Measurements from ENCODE around the gene TBC1D23. TPM values are rescaled to one million over a fixed set of nuclear protein-coding genes. Genes with fewer than 3 reads are reported as not detected.
"Not testable (repeated sequence)": the region's sequence is repeated elsewhere in the genome, so short reads cannot be mapped to it uniquely, and the experiment has no call there.

Gene TBC1D23
- total RNA-seq, 1 donor, result 76.4 TPM

DNA sequence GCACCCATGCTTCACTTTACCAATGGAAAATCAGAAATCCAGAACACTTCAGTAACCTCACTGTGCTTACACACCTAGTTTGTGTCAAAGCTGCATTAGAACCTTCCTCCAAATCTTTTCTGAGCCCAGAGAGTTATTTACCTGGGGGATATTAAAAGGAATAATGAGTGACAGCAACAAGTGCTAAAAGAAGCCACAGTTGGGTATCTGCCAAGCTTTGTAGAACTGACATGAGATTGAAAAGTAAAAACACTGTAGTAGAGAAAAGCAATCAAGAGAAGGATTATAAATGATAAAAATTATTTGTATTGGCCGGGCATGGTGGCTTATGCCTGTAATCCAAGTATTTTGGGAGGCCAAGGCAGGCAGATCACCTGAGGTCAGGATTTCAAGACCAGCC is 8.8 kb upstream of the TBC1D23 start:
- TF ChIP-seq, protein P1, sequence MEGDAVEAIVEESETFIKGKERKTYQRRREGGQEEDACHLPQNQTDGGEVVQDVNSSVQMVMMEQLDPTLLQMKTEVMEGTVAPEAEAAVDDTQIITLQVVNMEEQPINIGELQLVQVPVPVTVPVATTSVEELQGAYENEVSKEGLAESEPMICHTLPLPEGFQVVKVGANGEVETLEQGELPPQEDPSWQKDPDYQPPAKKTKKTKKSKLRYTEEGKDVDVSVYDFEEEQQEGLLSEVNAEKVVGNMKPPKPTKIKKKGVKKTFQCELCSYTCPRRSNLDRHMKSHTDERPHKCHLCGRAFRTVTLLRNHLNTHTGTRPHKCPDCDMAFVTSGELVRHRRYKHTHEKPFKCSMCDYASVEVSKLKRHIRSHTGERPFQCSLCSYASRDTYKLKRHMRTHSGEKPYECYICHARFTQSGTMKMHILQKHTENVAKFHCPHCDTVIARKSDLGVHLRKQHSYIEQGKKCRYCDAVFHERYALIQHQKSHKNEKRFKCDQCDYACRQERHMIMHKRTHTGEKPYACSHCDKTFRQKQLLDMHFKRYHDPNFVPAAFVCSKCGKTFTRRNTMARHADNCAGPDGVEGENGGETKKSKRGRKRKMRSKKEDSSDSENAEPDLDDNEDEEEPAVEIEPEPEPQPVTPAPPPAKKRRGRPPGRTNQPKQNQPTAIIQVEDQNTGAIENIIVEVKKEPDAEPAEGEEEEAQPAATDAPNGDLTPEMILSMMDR (IDR thresholded peaks at IDR 0.05; ENCODE audit: insufficient read depth, low read length), result no peak
- no peak for DNase-seq (ENCODE audit: low read depth)

DNA sequence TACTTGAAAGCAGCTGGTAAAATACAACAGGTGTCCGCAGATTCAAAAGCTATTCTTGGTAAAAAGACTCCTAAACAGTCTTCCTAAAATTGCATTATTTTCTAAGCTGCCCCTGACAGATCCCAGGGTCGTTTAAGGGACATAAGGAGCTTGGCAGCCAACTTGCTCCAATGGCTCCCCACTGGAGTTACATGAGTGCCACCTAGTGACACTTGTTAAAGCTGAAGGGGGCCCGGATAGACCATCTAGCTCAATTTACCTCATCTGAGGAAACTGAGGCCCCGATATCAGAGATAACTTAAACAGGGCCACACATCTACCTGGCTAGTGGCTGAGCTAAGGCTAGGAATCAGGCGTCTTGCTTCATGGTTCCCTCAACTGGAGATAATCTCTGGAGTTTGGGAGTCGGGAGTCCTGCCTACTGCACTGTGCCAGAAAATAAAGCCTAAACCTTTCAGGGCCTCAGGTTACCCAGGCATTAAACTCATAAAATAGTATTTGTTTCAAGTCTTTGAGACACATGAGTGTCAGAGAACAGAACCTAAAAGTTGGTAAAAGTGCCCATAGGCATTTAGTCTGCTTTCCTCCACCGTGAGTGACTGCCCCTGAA is 6.5 kb upstream of the TBC1D23 start:
- H3K4me3 ChIP-seq (ENCODE audit: low read depth, low read length), result no peak overlapping the region
- DNase-seq (ENCODE audit: low read depth), result peak; percentile 83
- TF ChIP-seq, protein P1 (IDR thresholded peaks at IDR 0.05; ENCODE audit: insufficient read depth, low read length), result peak; percentile 78

More for the DNA sequence above, 8.8 kb upstream of the TBC1D23 start:
- no peak overlapping the region for H3K4me3 ChIP-seq (ENCODE audit: low read depth, low read length)

DNA sequence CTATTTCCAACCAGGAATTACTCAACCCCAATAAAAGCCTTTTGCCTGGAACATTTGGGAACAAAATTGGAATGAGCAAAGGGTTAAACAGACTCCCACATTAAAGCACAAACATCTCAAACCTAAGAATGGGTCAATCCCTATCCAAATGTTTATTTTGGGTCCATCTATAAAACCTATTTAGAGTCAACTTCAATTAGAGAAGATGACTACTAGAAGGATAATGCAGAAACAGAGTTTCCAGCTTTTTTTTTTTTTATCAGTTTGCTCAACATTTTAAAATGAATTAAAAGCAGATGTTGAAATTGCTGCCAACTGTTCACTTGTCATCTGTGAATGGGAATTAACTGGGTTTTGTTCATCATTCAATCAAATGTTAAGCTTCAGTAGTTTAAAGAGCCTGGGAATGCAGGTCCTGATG is 4.1 kb upstream of the TBC1D23 start:
- H3K4me3 ChIP-seq (ENCODE audit: low read depth, low read length), result no peak overlapping the region
- DNase-seq (ENCODE audit: low read depth), result peak; percentile 69
- TF ChIP-seq, protein P1 (IDR thresholded peaks at IDR 0.05; ENCODE audit: insufficient read depth, low read length), result no peak

DNA sequence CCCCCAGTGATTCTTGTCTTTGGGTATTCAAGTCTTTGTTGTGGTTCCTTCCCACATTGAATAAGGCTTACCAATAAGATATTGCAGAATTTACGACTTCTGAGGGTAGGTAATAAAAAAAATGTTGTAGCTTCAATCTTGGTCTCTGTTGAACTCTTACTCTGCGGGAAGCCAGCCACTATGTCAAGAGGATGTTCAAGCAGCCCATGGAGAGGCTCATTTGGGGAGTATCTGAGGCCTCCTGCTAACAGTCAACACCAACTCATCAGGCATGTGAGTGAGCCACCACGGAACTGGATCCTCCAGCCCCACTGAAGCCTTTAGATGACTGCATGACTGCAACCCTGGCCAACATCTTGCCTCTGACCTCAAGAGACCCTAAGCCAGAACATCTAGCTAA is 3.2 kb upstream of the TBC1D23 start:
- TF ChIP-seq, protein P1 (IDR thresholded peaks at IDR 0.05; ENCODE audit: insufficient read depth, low read length), result no peak
- no peak overlapping the region for H3K4me3 ChIP-seq (ENCODE audit: low read depth, low read length)
- peak; percentile 15 for DNase-seq (ENCODE audit: low read depth)

DNA sequence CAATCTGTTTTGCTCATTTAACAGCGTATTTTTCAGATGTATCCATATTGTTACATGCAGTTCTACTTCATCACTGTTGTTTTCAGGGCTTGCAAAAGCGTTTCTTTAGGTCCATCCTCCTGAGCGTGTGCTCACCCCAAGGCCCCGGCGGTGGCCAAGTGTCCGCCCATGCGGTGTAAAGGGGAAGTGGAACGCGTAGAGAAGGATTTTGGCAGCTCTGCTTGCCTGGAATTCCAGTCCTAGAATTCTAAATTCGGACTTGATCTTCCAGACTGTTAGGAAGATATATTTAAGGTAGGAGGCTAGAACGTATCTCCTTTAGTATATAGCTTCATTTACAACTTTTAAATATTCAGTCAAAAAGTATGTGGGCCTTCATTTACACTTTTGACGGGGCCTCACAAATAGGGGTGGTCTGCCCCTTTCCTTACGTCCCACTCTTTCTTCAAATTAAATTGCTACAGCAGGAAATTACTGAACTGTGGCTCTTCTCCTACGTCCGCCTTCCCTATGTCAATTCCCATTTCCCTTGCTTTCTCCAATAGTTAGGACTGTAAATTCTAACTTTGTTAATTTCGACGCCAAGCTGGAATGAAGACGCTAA is 609 bp upstream of the TBC1D23 start:
- TF ChIP-seq, protein P1 (IDR thresholded peaks at IDR 0.05; ENCODE audit: insufficient read depth, low read length), result peak; percentile 49
- peak; percentile 83 for DNase-seq (ENCODE audit: low read depth)
- H3K4me3 ChIP-seq (ENCODE audit: low read depth, low read length), result peak overlapping the region; percentile 50

DNA sequence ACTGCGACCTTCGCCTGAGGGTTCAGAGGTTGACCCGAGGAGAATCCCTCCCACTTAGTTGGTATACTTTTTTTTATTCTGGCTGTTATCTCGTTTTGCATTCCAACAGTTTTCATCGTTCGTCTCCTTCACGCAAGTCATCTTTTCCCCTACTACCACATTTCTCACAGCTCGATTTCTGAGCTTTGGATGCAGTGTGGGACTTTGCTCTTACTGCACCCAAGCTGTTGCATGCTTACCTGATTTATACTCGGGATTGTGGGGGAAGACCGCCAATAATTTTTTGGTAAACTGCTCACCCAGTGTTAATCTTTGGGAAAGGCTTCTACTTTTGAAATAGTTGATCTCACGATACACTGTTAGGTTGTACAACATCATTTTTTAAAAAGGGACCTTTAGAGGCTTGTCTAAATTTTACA is 702 bp downstream of the TBC1D23 start:
- peak overlapping the region; percentile 99 for H3K4me3 ChIP-seq (ENCODE audit: low read depth, low read length)
- DNase-seq (ENCODE audit: low read depth), result peak; percentile 68
- TF ChIP-seq, protein P1 (IDR thresholded peaks at IDR 0.05; ENCODE audit: insufficient read depth, low read length), result no peak

DNA sequence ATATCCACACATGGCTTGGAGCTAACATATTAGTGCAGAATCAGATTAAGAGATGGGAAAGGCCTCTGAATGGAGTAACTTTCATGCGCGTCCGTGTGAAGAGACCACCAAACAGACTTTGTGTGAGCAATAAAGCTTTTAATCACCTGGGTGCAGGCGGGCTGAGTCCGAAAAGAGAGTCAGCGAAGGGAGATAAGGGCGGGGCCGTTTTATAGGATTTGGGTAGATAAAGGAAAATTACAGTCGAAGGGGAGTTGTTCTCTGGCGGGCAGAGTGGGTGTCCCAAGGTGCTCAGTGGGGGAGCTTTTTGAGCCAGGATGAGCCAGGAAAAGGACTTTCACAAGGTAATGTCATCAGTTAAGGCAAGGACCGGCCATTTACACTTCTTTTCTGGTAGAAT is 2.1 kb downstream of the TBC1D23 start:
- not testable (repeated sequence) for DNase-seq (ENCODE audit: low read depth); H3K4me3 ChIP-seq (ENCODE audit: low read depth, low read length)

Measured in fibroblast of the aortic adventitia (primary cell).